GM12801 (cell line): ENCODE data around the gene PPM1A.

Experiments
- TF ChIP-seq, protein P1 (sequence below): IDR thresholded peaks from one replicate; pipeline ENCODE4 v1.5.1; 2011; ENCODE audit warnings: control low read depth; ENCODE audit not compliant: insufficient read length; ENCODE audit errors: extremely low read depth

PPM1A gene

GRCh38 chr14:60210703-60211102, 38.3 kb upstream of the PPM1A start:
- TF ChIP-seq, protein P1, sequence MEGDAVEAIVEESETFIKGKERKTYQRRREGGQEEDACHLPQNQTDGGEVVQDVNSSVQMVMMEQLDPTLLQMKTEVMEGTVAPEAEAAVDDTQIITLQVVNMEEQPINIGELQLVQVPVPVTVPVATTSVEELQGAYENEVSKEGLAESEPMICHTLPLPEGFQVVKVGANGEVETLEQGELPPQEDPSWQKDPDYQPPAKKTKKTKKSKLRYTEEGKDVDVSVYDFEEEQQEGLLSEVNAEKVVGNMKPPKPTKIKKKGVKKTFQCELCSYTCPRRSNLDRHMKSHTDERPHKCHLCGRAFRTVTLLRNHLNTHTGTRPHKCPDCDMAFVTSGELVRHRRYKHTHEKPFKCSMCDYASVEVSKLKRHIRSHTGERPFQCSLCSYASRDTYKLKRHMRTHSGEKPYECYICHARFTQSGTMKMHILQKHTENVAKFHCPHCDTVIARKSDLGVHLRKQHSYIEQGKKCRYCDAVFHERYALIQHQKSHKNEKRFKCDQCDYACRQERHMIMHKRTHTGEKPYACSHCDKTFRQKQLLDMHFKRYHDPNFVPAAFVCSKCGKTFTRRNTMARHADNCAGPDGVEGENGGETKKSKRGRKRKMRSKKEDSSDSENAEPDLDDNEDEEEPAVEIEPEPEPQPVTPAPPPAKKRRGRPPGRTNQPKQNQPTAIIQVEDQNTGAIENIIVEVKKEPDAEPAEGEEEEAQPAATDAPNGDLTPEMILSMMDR: no peak

GRCh38 chr14:60211153-60211552, 37.9 kb upstream of the PPM1A start:
- TF ChIP-seq, protein P1: no peak

GRCh38 chr14:60212503-60213371, 36.3 kb upstream of the PPM1A start:
- TF ChIP-seq, protein P1: no peak

GRCh38 chr14:60214003-60214402, 35.0 kb upstream of the PPM1A start:
- TF ChIP-seq, protein P1: no peak

DNA sequence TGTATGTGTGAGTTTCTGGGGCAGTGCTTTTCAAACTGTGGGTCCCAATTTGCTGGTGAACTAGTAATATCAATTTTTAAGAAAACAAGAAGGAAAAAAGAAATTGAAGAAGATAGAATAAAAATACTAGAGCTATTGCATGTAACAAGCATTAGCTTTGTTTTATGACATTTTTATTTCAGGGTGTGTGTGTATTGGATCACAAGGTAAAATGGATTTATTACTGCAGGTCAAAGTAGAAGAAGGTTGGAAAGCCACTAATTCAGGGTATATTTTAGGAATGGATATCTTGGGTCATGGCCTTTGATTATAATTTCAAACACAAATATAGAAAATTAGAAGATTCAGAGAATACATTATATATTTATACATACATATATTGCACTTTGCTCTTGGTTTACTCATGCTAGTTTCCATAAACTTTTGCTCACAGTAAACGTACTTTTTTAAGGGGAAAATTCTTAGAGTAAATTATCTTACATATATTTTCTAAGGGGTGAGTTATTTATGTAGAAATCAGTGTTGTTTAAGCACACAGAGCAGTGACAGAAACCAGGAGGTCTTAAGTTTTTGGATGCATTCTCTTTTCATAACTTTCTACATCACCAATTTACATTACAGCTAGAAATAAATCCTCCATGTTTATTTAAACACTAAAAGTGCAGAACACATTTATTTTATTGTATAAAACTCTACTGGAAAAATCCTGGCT, 34.5 kb upstream of the PPM1A start:
- TF ChIP-seq, protein P1: no peak

- TF ChIP-seq, protein P1: no peak
These were observed 33.9 kb upstream of the PPM1A start for GRCh38 chr14:60215127-60215444.

DNA sequence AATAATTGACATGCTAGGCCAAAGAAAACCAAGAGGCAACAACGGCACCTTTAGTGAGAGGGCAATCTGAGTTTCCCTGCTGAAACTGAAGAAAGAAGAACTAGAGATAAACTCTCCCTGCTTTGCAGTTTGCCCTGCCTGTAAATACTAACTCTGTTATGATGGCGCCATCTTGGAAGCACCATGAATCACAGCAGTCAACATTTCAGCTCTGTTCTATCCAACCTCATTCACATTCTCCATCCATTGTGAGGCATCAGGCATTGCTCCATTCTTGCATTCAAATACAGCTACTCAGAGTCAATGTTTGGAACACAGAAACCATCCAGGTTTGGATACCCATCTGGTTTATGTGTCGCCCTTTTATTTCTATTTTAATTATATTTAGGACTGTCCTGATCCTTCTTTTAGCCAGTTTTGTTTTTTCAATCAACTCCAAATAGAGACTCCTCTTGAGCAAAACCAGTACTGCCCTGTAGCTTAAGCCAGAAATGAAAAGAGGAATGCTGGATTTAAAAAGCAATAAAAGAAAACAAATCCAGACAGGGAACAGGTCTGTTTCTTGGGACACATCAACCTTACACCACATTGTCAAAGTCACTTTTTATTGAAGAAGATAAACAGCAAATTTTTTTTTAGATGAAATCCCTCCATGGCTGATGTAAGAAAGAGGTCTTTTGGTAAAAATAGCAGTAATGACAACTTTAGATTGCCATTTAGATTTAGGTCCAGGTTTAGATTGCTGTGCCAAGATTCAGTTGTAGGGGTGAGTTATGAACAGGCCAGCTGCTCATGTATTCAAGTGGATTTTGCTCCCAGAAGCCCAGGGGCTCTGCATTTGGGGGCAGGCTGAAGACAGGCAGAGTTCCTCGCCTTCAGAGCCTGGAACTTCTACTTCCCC, 33.3 kb upstream of the PPM1A start:
- TF ChIP-seq, protein P1: no peak
